ENCODE data around the gene MAML3.

MAML3 gene

DNA sequence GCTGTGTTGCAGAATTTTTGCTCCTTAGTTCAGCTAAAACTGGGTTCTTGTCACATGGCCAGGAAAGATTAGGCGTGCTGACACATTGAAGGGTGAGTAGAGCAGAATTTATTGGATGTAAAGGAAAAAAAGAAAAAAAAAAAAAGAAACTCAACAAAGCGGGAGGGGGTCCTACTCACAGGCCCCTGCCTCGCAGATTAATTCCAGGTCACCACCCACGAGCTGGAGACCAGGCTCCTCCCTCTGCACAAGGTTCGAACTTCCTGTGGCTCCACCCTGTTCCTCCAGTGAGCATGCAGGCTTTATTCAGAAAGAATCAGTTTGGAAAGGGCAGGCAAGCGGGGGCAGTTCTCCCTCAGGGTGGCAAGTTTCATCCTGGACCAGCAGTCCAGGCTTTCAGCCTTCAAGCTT is 471.2 kb downstream of the MAML3 start:
- no peak for DNase-seq (ENCODE audit: low read depth)

- DNase-seq (ENCODE audit: low read depth) = no peak
Measured at GRCh38 chr4:139682309-139682708, 471.7 kb downstream of the MAML3 start.

DNA sequence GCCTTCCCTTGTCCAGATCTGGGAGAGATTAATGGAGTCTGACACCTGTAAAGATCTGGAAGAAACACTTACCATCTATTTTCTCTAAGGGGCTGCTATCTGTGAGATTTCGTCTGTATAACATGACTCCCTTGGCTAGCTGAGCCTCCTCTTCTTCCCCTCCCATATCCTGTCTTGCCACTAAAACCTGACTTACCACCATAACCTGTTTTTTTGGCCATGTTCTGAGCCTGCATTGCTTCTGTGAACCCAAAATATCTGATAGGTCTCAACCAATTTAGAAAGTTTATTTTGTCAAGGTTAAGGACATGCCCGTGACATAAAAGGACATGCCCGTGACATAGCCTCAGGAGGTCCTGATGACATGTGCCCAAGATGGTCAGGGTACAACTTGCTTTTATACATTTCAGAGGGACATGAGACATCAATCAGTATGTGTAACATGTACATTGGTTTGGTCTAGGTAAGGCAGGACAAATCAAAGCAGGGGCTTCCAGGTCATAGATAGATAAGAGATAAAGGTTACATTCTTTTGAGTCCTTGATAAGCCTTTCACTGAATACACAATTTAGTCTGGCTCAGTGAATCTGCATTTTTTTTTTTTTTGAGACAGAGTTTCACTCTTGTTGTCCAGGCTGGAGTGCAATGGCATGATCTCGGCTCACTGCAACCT is 476.9 kb downstream of the MAML3 start:
- DNase-seq (ENCODE audit: low read depth) = no peak

- DNase-seq (ENCODE audit: low read depth) = no peak
Measured at GRCh38 chr4:139676365-139676764, 477.6 kb downstream of the MAML3 start.

DNA sequence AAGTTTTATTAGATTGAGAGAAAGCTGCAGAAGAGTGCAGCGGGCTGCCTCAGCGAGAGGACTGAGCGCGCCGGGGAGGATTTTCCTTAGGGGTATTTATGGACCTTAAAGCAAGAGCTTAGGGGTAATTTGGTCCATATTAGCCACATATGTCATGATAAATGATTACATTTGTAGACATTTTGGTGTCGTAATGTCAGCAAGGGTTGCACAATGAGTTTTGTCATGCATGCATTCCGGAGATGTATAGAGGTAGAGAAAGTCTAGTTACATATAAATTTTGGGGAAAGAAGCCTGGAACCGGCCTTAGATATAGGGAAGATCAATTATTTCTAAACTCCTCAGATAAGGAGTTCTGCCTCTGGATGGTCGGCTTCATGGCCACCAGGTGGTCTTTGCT is 478.3 kb downstream of the MAML3 start:
- DNase-seq (ENCODE audit: low read depth) = no peak

- no peak for DNase-seq (ENCODE audit: low read depth)
Measured at GRCh38 chr4:139674875-139675550, 479.0 kb downstream of the MAML3 start.

GRCh38 chr4:139672732-139673131 is 481.3 kb downstream of the MAML3 start:
- DNase-seq (ENCODE audit: low read depth) = no peak

- DNase-seq (ENCODE audit: low read depth) = no peak
Measured at GRCh38 chr4:139672215-139672614, 481.8 kb downstream of the MAML3 start.

DNA sequence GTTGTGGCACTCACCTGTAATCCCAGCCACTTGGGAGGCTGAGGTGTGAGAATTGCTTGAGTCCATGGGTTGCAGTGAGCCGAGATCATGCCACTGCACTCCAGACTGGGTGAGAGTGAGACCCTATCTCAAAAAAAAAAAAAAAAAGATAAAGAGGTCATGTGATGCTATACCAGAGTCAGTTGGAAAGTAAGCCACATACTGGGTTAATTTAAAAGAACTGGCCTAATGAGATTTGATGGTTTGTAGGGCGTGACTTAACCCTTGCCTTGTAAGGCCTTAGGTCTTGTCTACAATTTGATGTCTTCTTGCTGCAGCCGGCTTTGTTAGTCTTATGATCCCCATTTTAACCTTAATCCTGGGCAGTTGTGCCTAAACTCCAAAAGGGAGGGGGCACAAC is 483.2 kb downstream of the MAML3 start:
- no peak for DNase-seq (ENCODE audit: low read depth)

DNA sequence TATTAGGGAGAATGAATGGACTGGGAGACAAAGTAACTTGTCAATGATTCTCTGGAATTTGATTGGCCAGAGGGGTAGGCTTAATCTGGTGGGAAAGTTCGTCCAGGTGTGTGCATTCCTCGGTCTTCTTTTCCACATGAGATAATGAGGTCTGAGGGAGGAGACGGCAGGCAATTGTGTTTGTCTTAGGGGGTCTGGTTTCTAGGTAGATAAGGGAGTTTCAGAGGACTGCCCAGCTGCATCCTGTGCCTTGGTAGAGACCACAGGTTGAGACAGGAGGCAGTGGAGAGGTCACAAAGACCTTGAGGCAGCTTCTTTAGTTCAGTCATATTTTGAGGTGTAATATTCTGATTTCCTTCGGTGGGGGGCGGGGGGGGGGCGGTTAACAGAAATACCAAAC is 484.1 kb downstream of the MAML3 start:
- no peak for DNase-seq (ENCODE audit: low read depth)

- no peak for DNase-seq (ENCODE audit: low read depth)
Measured at GRCh38 chr4:139669335-139669734, 484.6 kb downstream of the MAML3 start.

GRCh38 chr4:139668658-139669201 is 485.3 kb downstream of the MAML3 start:
- no peak for DNase-seq (ENCODE audit: low read depth)

GRCh38 chr4:139668036-139668435 is 485.9 kb downstream of the MAML3 start:
- no peak for DNase-seq (ENCODE audit: low read depth)

All from activated T-helper 1 cell treated with Interleukin-2 at 50 U/mL for 16 hours (primary cell).